GM21390 (cell line): ENCODE data around the gene PCYOX1L.

Source experiments
- ATAC-seq: cut with Tn5 transposase; IDR thresholded peaks from one replicate; pipeline ENCODE4 v1.9.1; 2021; ENCODE audit not compliant: unreplicated experiment

The PCYOX1L gene

GRCh38 chr5:149406203-149406978, 48.5 kb downstream of the PCYOX1L start:
- no peak for ATAC-seq

GRCh38 chr5:149406979-149407306, 49.1 kb downstream of the PCYOX1L start:
- no peak for ATAC-seq

GRCh38 chr5:149407323-149408251, 49.7 kb downstream of the PCYOX1L start:
- no peak for ATAC-seq

GRCh38 chr5:149408252-149409099, 50.6 kb downstream of the PCYOX1L start:
- ATAC-seq, result no peak

GRCh38 chr5:149409268-149409948, 51.6 kb downstream of the PCYOX1L start:
- no peak for ATAC-seq

- no peak for ATAC-seq
Observed at GRCh38 chr5:149410071-149410470, 52.2 kb downstream of the PCYOX1L start.

- no peak for ATAC-seq
Observed at GRCh38 chr5:149410721-149411432, 53.0 kb downstream of the PCYOX1L start.

- no peak for ATAC-seq
Observed at GRCh38 chr5:149411738-149412519, 54.1 kb downstream of the PCYOX1L start.

- no peak for ATAC-seq
Observed at GRCh38 chr5:149412783-149413476, 55.1 kb downstream of the PCYOX1L start.

- no peak for ATAC-seq
Observed at GRCh38 chr5:149413477-149414210, 55.8 kb downstream of the PCYOX1L start.

- no peak for ATAC-seq
Observed at GRCh38 chr5:149414405-149415065, 56.7 kb downstream of the PCYOX1L start.

- ATAC-seq, result no peak
Observed at GRCh38 chr5:149415066-149415967, 57.5 kb downstream of the PCYOX1L start.

GRCh38 chr5:149416987-149417710, 59.3 kb downstream of the PCYOX1L start:
- ATAC-seq, result no peak

- ATAC-seq, result no peak
Observed at GRCh38 chr5:149417711-149418368, 60.0 kb downstream of the PCYOX1L start.

GRCh38 chr5:149418910-149419531, 61.2 kb downstream of the PCYOX1L start:
- ATAC-seq, result no peak
